KMS-11 (cell line): Measurements from ENCODE around the gene MPZL1.

Experiments
- H2AFZ ChIP-seq: fragments of 200-600 bp; sonication (generic); 2 replicates; pipeline ENCODE4 v1.6.1; 2016; ENCODE audit warnings: antibody characterized with exemption, mixed run types, low read depth
- H3K27ac ChIP-seq: fragments of 200-600 bp; sonication (generic); 2 replicates; pipeline ENCODE4 v1.6.1; 2016; ENCODE audit warnings: mild to moderate bottlenecking, mixed run types
- H3K27me3 ChIP-seq: fragments of 200-600 bp; sonication (generic); 2 replicates; pipeline ENCODE4 v1.6.1; 2017; ENCODE audit warnings: mild to moderate bottlenecking, low read depth, mixed run types, moderate library complexity; ENCODE audit not compliant: insufficient read depth
- H3K36me3 ChIP-seq: fragments of 200-600 bp; sonication (generic); 2 replicates; pipeline ENCODE4 v1.6.1; 2017; ENCODE audit warnings: mild to moderate bottlenecking, mixed run types; ENCODE audit not compliant: insufficient read depth
- H3K4me1 ChIP-seq: fragments of 200-600 bp; sonication (generic); 2 replicates; pipeline ENCODE4 v1.6.1; 2016; ENCODE audit warnings: mild to moderate bottlenecking, low read depth, mixed run types; ENCODE audit not compliant: poor library complexity, severe bottlenecking
- H3K4me2 ChIP-seq: fragments of 200-600 bp; sonication (generic); 2 replicates; pipeline ENCODE4 v1.7.0; 2016; ENCODE audit warnings: mild to moderate bottlenecking, mixed run types
- H3K4me3 ChIP-seq: fragments of 200-600 bp; sonication (generic); IDR thresholded peaks from 2 replicates; pipeline ENCODE4 v1.6.1; 2017; ENCODE audit warnings: low read depth, low read length, mixed read lengths; ENCODE audit not compliant: insufficient read depth
- H3K79me2 ChIP-seq: fragments of 200-600 bp; sonication (generic); 2 replicates; pipeline ENCODE4 v1.6.1; 2016; ENCODE audit warnings: low read depth, mixed run types; ENCODE audit not compliant: insufficient read depth
- H3K9ac ChIP-seq: fragments of 200-600 bp; sonication (generic); 2 replicates; pipeline ENCODE4 v1.6.1; 2016; ENCODE audit warnings: mild to moderate bottlenecking, mixed run types
- H4K20me1 ChIP-seq: fragments of 200-600 bp; sonication (generic); 2 replicates; pipeline ENCODE4 v1.6.1; 2016; ENCODE audit warnings: mild to moderate bottlenecking, mixed run types; ENCODE audit not compliant: insufficient read depth
- CTCF ChIP-seq: fragments of 200-600 bp; sonication (generic); conservative IDR thresholded peaks from 2 replicates; pipeline ENCODE4 v1.6.1; 2017; ENCODE audit warnings: low read depth, mild to moderate bottlenecking, antibody characterized with exemption, low read length, moderate library complexity, mixed read lengths

The MPZL1 gene

DNA sequence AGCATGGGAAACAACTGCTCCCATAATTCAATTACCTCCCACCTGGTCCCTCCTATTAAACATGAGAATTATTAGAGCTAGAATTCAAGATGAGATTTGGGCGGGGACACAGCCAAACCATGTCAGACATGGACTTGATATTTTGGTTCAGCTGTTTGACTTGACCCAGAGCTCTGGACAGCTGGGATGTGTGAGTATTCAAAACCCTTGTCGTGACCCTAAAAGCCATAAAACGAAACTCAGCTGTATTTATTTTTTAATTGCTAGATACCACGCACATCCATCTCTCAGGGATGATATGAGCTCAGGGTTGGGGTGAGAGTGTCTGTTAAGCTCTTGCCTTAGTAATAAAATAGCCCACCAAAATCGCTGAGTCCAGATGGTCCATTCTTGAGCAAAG, 46.3 kb upstream of the MPZL1 start:
- H3K36me3 ChIP-seq: peaks cover 9% of the 10 kb centered on the region; the same call in 1 of the 2 replicates
- H3K4me2 ChIP-seq: no peak overlapping the region
- TF ChIP-seq CTCF: no peak
- no peaks in the 10 kb centered on the region; the same call in 1 of the 2 replicates for H3K79me2 ChIP-seq
- H3K27me3 ChIP-seq: no peaks in the 10 kb centered on the region
- H2AFZ ChIP-seq: no peak overlapping the region
- no peak overlapping the region for H3K27ac ChIP-seq
- H4K20me1 ChIP-seq: no peaks in the 10 kb centered on the region
- peaks cover 27% of the 10 kb centered on the region for H3K4me1 ChIP-seq
- no peak overlapping the region for H3K9ac ChIP-seq
- H3K4me3 ChIP-seq: no peak overlapping the region

DNA sequence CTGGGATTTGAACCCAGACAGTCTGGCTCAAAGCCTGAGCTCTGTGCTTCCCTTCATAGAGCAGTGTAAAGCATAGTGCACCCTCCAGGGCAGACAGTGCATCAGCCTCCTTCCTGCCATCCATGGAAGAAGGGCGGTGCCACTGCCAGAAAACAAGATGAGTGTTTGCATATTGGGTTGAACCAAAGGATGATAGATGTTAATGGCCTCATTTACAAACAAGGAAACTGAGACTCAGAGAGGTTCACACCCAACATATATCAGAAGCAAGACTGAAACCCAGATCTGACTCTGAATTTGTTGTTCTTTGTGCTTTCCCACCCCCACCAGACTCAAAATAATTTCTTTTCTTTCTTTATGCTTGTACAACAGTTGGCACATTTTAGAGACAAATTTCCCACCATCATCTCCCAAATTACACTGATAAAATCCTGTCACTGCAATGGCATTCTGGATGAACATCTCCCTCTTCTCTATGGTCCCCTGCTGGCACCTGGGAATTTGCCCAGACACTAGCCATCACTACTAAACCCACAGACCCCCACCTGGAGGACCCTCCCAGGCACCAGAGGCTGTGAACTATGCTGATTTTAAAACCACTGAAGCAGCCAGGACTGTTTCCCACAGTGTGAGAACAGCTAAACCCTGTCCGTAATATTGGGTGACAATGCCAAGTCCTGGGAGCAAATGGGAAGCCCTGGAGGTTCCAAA, 45.4 kb upstream of the MPZL1 start:
- no peaks in the 10 kb centered on the region for H4K20me1 ChIP-seq
- H2AFZ ChIP-seq: no peak overlapping the region
- no peak for TF ChIP-seq CTCF
- H3K9ac ChIP-seq: no peak overlapping the region
- H3K4me2 ChIP-seq: peak overlapping the region; percentile 2; the same call in 1 of the 2 replicates
- H3K27me3 ChIP-seq: no peaks in the 10 kb centered on the region
- peak overlapping the region; percentile 2 for H3K4me3 ChIP-seq
- no peaks in the 10 kb centered on the region; the same call in 1 of the 2 replicates for H3K79me2 ChIP-seq
- H3K4me1 ChIP-seq: peaks cover 27% of the 10 kb centered on the region
- no peak overlapping the region for H3K27ac ChIP-seq
- peaks cover 9% of the 10 kb centered on the region; the same call in 1 of the 2 replicates for H3K36me3 ChIP-seq

DNA sequence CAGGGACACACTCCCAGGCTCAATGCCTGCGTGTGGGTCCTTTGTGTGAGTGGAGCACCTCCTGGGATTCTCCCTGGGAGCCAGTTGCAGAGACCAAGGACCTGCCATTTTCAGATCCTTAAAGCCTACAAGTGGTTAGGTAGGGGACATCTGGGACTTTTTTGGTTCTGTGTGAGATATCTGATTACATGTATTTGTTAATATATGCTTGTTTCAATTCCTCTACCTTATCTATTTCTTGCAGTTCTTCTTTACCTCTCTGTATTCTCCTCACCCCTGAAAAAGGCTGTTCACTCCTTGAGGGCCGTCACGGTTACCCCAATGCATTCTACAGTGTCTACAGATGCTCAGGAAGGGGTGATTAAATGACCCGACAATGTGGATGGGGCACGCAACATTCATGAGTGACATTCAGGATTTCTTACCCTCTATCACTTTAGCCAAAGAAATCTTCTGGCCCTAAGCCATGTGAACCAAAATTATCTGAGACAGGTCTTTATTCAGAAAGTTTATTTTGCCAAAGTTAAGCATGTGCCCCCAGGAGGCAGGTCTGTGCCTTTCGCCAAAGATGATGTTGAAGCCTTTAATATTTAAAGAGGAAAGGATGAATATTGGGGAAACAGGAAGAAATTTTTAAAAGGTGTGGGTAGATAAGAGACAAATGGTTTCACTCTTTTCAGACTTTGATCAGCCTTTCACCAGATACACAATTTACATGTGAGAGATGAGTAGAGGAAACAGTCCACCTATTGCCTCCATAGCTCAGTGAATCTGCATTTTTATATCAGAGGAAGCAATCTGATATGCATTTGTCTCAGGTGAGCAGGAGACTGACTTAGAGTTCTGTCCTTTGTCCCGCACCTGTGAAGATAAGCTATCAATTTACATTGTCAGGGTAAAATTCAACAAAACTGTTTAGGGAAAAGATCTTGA, 44.6 kb upstream of the MPZL1 start:
- Histone ChIP-seq H3K36me3 (peaks cover 9% of the 10 kb centered on the region; the same call in 1 of the 2 replicates), H3K79me2 (no peaks in the 10 kb centered on the region; the same call in 1 of the 2 replicates), H3K27ac (no peak overlapping the region), H2AFZ (no peak overlapping the region), H3K9ac (no peak overlapping the region), H4K20me1 (no peaks in the 10 kb centered on the region), H3K4me2 (no peak overlapping the region; the same call in 1 of the 2 replicates), H3K4me3 (peak overlapping the region; percentile 2), H3K27me3 (no peaks in the 10 kb centered on the region), H3K4me1 (peaks cover 27% of the 10 kb centered on the region)
- TF ChIP-seq CTCF: no peak

GRCh38 chr1:167678422-167678821, 43.4 kb upstream of the MPZL1 start:
- Histone ChIP-seq H3K4me2 (no peak overlapping the region), H3K79me2 (no peaks in the 10 kb centered on the region; the same call in 1 of the 2 replicates), H3K36me3 (peaks cover under 1% of the 10 kb centered on the region; the same call in 1 of the 2 replicates), H3K4me1 (peaks cover 27% of the 10 kb centered on the region), H2AFZ (no peak overlapping the region), H3K9ac (no peak overlapping the region), H3K4me3 (no peak overlapping the region), H3K27ac (no peak overlapping the region), H4K20me1 (no peaks in the 10 kb centered on the region), H3K27me3 (no peaks in the 10 kb centered on the region)
- no peak for TF ChIP-seq CTCF
